ENCODE measurements around the gene KCNK17.

Gene KCNK17

DNA sequence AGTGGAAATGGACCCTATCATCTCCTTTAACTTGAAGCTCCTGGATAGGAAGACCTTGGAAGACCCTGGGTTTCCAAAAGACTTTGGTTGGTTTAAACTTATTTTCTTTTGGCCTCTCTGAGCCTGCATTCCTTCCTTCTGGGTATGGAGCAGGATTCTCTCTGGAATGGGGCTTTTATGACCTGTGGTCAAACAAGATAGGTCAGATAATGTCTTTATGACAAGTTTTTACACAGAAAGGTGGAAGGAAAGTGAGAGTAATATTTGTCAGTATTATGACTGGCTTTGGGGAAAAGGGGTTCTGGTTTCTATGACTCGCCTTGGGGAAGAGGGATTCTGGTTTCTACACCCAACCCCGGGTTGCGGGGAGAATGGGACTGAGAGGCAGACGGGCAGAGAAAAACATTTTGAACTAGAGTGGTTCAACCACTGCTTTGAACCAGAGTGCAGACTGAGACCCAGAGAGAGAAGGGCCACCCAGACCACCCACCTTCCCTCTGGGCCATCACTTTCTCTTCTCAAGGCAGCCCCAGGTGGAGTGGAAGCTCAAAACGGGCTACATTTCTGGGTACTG, 47.4 kb downstream of the KCNK17 start:
- DNase-seq (ENCODE audit: low read depth), result no peak

DNA sequence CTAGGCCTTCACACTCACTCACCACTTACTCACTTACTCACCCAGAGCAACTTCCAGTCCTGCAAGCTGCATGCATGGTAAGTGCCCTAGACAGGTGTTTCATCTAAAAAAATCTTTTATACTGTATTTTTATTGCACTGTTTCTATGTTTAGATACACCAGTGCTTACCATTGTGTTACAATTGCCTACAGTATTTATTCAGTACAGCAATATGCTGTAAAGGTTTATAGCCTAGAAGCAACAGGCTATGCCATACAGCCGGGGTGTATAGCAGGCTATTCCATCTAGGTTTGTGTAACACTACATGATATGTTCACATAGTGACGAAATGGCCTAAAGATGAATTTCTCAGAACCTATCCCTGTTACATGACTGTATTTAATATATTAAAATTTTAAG, 47.8 kb downstream of the KCNK17 start:
- no peak for DNase-seq (ENCODE audit: low read depth)

DNA sequence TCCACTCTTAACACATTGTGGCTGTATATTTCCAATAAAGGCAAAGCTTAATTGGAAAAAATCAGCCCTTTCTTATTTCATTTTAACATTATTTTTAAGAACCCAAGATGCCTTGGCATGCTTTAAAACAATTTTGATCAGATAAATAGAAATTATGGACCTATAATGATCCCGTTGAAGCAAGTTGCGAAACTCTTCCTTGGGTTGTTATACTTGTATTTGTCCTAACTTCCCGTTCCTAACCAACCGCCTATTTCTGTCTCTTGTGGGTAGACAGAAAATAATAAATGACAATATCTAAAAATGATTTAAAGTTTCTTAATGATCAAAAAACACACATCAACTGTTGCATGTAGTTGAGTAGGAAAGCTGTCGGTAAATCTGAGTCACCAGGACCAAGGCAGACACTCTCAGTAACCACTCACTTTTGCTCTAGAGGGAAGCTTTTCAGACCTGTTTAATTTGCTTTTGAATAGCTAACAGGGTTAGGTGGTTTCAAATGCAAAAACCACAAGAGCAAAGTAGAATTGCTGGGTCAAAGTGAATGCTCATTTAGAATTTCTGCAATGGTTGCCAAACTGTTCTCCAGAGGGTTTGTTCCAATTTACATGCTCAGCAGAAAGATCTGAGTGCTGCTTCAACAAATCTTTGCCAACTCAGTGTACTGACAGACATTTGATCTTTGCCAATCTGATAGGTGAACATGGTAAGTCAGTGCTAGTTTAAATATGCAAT, 50.7 kb downstream of the KCNK17 start:
- no peak for DNase-seq (ENCODE audit: low read depth)

DNA sequence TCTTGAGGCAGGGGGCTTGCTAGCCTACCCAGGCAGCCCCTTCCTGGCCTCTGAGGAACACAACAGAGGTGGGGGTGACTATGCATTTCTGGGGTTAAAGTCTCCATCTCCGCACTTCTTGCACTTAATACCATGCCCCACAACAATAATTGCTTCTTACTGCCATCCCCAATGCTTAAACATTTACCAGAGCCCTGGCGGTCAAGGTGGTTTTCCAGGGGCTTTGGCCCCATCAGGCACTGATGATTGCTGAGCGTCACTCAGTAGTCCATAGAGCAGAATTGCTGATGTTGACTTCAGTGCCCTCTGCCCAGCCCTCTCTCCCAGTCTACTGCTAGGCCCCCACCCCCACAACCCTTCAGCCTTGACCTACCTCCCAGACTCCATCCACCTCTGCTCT, 52.5 kb downstream of the KCNK17 start:
- no peak for DNase-seq (ENCODE audit: low read depth)

DNA sequence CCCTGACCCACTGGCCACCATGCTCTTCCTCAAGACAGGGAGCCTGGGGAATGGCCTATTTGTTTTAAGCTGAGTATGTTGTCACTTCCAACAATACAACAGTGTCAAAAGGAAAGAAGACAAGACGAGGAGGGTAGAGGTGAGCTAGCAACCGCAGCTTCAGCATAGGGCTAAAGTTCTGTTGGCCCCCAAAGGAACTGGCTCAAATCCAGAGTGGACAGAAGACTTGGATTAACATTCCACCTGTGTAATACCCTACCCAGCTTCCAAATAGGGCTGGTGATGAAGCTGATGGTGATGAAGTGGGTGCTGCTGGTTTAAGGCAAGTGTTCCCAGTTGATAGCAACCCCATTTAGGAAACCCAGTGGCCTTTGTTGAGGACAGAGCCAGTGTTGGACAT, 53.3 kb downstream of the KCNK17 start:
- DNase-seq (ENCODE audit: low read depth), result no peak

DNA sequence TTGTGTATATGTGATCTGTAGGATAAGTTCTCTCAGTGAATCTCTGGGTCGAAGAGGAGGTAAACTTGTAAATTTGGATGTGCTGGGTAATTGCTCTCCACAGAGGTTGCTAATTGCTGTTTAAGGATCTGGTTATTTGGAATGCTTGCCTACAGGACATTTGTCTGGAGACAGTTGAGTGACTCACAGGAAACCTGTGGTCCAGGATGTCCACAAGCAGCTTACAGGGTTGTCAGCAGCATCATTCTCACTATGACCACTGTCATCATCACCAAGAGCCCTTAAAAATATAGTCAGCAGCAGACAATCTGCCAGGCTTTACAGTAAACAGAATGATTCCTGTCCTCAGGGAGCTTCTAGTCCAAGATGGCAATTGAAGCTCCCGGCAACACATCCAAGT, 53.8 kb downstream of the KCNK17 start:
- DNase-seq (ENCODE audit: low read depth), result no peak

DNA sequence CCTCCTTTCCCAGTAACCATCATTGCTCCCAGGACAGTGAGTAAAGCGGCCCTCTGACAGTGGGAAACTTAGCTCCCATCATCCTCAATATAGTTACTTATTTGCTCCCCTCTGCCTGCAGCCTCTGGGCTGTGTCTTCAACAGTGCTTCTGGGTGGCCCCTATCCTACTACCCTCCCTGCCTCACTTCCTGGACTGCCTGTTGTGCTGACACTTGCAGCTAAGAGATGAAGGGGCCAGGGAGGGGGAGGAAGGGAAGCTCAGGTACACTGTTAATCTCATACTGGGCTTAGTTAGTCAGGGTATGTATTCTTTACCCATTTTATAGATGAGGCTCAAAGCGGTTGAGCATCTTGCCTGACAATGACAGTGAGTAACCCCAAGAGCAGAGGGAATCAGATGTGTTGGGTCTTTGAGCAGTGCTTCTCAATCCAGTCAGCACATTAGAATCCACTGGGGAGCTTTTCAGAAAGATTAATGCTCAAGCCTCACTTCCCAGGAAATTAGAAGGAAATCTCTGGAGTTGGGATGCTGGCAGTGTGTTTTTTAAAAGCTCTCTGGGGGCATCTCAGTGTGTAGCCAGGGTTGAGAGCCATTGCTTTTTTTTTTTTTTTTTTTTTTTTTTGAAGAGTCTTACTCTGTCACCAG, 57.8 kb downstream of the KCNK17 start:
- DNase-seq (ENCODE audit: low read depth), result no peak

DNA sequence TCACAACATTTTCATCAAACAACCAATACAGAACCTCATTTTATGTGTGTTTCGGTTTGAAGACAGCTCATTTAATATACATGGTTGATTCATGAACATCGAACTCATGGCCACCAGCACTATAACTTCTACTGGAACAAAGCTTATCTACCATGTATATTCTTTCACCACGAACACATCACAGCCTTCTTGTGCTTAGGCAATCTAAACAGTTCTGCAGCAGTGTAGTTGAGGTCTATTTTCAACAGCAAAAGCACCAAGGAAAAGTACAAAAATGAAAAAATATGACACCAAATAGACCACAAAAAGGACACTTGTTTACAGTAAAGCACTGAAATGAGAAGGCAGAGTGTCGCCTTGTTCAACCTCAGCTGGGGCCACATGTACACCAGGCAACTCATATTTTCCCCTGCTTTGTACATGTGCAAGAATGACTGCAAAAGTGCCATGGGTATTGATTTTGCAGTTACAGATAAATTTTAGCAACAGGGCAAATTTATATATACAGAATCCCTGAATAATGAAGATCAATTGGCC, 59.2 kb downstream of the KCNK17 start:
- DNase-seq (ENCODE audit: low read depth), result no peak

DNA sequence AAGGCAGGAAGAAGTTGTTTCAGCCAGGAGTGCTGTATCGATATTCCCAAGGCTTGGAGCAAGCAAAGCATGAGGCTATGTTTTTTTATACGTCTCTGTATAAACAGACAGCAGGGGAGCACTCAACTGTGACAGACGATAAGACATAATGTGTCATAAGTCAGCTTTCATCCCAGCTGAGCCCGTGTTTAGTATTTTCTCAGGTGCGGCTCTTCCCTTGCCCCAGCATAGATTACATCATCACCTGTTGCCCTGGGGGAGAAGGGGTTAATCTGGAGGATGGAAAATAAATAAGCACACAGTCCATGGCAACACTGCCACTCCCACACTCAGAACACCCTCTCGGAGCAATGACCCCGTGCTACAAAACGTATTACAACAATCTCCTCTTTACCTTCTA, 62.8 kb downstream of the KCNK17 start:
- DNase-seq (ENCODE audit: low read depth), result no peak

DNA sequence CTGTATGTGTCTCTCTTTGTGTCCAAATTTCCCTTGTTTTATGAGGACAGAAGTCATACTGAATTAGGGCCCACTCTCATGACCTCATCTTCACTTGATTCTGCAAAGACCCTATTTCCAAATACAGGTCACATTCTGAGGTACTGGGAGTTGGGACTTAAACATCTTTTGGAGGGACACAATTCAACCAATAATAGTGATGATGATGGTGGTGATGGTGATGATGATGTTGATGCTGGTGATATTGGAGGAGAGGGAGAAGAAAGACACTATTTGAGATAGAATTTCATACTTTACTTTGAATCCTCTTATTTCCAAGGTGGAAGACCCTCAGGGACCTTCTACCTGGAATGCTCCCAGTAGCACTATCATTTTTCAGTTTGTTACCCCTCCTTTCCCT, 63.7 kb downstream of the KCNK17 start:
- DNase-seq (ENCODE audit: low read depth), result no peak

DNA sequence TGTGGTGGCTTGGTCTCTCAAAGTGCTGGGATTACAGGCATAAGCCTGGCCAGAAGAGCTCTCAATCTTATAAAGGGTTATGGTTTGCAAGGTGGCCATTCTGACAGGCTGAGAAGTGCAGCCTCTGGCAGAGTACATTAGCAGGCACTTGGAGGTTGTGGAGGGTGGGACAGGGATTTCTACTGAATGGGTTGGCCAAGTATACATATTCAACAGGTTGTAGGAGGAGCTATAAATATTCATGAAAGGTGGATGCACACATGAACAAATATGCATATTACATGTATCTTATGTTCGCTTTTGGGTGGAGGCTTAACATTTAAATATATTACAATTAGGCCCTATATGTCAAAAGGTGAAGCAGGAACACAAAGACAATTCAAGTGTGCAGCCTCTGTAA, 64.9 kb downstream of the KCNK17 start:
- no peak for DNase-seq (ENCODE audit: low read depth)

All from stimulated activated CD4-positive, alpha-beta T cell treated with anti-CD3 and anti-CD28 coated beads, Interleukin-2, amount 100 ng/mL, for 4 hours (primary cell).